ENCODE measurements around the gene NF1.

DNA sequence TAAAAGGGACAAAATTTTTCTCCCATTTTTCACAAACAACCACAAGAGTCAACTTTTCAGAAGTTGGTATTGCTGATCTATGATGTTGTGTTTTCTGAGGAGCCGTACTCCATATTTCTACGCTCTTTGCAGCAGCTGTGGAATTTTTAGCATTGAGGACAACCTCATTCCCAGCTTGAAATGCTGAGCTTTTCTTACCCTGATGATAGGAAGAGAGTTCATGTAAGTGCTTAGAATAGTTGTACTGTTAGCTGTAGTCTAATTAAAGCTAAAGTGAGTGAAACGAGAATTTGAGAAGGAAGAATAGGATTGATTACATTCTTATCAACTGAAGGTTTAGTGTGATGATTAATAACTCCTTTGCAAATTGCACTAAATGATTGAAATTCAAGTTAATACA, 72.3 kb downstream of the NF1 start:
- TF ChIP-seq POLR2A (IDR thresholded peaks at IDR 0.05) (no peak), EP300 (IDR thresholded peaks at IDR 0.05) (no peak), POLR2AphosphoS5 (IDR thresholded peaks at IDR 0.05) (no peak)
- TF ChIP-seq, protein P1, sequence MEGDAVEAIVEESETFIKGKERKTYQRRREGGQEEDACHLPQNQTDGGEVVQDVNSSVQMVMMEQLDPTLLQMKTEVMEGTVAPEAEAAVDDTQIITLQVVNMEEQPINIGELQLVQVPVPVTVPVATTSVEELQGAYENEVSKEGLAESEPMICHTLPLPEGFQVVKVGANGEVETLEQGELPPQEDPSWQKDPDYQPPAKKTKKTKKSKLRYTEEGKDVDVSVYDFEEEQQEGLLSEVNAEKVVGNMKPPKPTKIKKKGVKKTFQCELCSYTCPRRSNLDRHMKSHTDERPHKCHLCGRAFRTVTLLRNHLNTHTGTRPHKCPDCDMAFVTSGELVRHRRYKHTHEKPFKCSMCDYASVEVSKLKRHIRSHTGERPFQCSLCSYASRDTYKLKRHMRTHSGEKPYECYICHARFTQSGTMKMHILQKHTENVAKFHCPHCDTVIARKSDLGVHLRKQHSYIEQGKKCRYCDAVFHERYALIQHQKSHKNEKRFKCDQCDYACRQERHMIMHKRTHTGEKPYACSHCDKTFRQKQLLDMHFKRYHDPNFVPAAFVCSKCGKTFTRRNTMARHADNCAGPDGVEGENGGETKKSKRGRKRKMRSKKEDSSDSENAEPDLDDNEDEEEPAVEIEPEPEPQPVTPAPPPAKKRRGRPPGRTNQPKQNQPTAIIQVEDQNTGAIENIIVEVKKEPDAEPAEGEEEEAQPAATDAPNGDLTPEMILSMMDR (IDR thresholded peaks at IDR 0.05) = no peak

Measured in gastroesophageal sphincter (tissue), 3 donors.